Left lung (tissue), 10 donors: Measurements from ENCODE around the gene AMPD3. TPM values are rescaled to one million over a fixed set of nuclear protein-coding genes. Genes with fewer than 3 reads are reported as not detected.

Source experiments
- ATAC-seq: fragments of 200-7000 bp; cut with Tn5 transposase; one replicate; pipeline ENCODE4 v1.9.1; 2020; ENCODE audit warnings: moderate library complexity
- DNase-seq, 4 donors: peaks; one replicate each; pipeline ENCODE4 v3.0.0-alpha.2; 2013 to 2020
- H3K27ac ChIP-seq, 2 donors: fragments of 200-600 bp; sonication (generic) in 1 of 2; one replicate each; pipeline versions ENCODE4 v1.5.0 to v1.8.0; 2020 to 2021
- H3K27me3 ChIP-seq, 2 donors: fragments of 200-600 bp; sonication (generic) in 1 of 2; one replicate each; pipeline versions ENCODE4 v1.5.0 to v1.8.0; 2020 to 2021
- H3K36me3 ChIP-seq, 2 donors: fragments of 200-600 bp; sonication (generic) in 1 of 2; one replicate each; pipeline versions ENCODE4 v1.5.0 to v1.8.0; 2020 to 2021
- H3K4me1 ChIP-seq, 2 donors: fragments of 200-600 bp; one replicate each; pipeline ENCODE4 v1.8.0; 2021
- H3K4me3 ChIP-seq, 2 donors: fragments of 200-600 bp; sonication (generic) in 1 of 2; one replicate each; pipeline versions ENCODE4 v1.5.0 to v1.8.0; 2020 to 2021; ENCODE audit warnings: mild to moderate bottlenecking in 1 of 2
- H3K9me3 ChIP-seq, 2 donors: fragments of 200-600 bp; sonication (generic) in 1 of 2; one replicate each; pipeline versions ENCODE4 v1.5.0 to v1.8.0; 2020 to 2021
- CTCF ChIP-seq, 2 donors: fragments of 200-600 bp; sonication (generic) in 1 of 2; IDR thresholded peaks; one replicate each; pipeline versions ENCODE4 v1.5.0 to v1.8.0; 2021; ENCODE audit warnings: antibody characterized with exemption in 2 of 2
- intact Hi-C, 2 donors: fragments of 100-400 bp; cut with DNase I; formaldehyde crosslinking; loops; one replicate each; pipeline versions ENCODE4 v1.11.2 to v1.14.2; 2022
- polyA plus RNA-seq, 6 donors: library from polyadenylated mRNA; unstranded; fragments of 120-200 nt; gene quantifications; one replicate each; pipeline ENCODE4 v1.2.1, GENCODE V29; 2013; ENCODE audit not compliant: insufficient read length in 6 of 6
- total RNA-seq, 2 donors: library from RNA; stranded (reverse); fragmentation: NEBNext Ultra II Directional; extraction: Animal tissue kit (Norgen Biotek cat#: 25700); gene quantifications; one replicate each; pipeline ENCODE4 v1.2.1, GENCODE V29; 2021
- donor health status: DM: no; HTN: yes; CAD: no.
- donor health status: DM: no; HTN: no; CAD: no.

AMPD3 gene
- total and polyA plus RNA-seq, 8 donors: 6.6 to 28.8 (median 8.1) TPM

GRCh38 chr11:10551290-10551592, 96.2 kb downstream of the AMPD3 start:
- intact Hi-C loops: no loop called here
- TF ChIP-seq CTCF (IDR thresholded peaks at IDR 0.05): no peak
- H3K4me3 ChIP-seq: no peak overlapping the region

GRCh38 chr11:10551845-10552352, 96.8 kb downstream of the AMPD3 start:
- no peak overlapping the region for H3K27ac ChIP-seq
- DNase-seq (no peak), ATAC-seq (no peak)
- H3K27me3 ChIP-seq: no peaks in the 10 kb centered on the region
- no peaks in the 10 kb centered on the region for H3K4me1 ChIP-seq
- H3K36me3 ChIP-seq: no peaks in the 10 kb centered on the region
- TF ChIP-seq CTCF (IDR thresholded peaks at IDR 0.05): no peak
- intact Hi-C loops: no loop called here
- no peak overlapping the region for H3K4me3 ChIP-seq
- H3K9me3 ChIP-seq: peaks cover 0 to 5% of the 10 kb centered on the region in 2 donors

More at GRCh38 chr11:10551290-10551592, 96.2 kb downstream of the AMPD3 start:
- Histone ChIP-seq H3K36me3 (no peaks in the 10 kb centered on the region), H3K27me3 (no peaks in the 10 kb centered on the region), H3K27ac (no peak overlapping the region), H3K9me3 (peaks cover 0 to 5% of the 10 kb centered on the region in 2 donors), H3K4me1 (no peaks in the 10 kb centered on the region)
- no peak for ATAC-seq
- no peak for DNase-seq

- peaks cover 0 to 5% of the 10 kb centered on the region in 2 donors for H3K9me3 ChIP-seq
- DNase-seq (no peak), ATAC-seq (no peak)
- H3K27ac ChIP-seq: no peak overlapping the region
- H3K27me3 ChIP-seq: no peaks in the 10 kb centered on the region
- H3K4me3 ChIP-seq: no peak overlapping the region
- intact Hi-C loops: no loop called here
- H3K4me1 ChIP-seq: no peaks in the 10 kb centered on the region
- TF ChIP-seq CTCF (IDR thresholded peaks at IDR 0.05): no peak
- no peaks in the 10 kb centered on the region for H3K36me3 ChIP-seq
Observed at GRCh38 chr11:10556590-10556989, 101.5 kb downstream of the AMPD3 start.

Other genes with a start within 250 kb of the AMPD3 start
- 10 to 100 TPM; 25.7 to 34.0 TPM for gene SBF2, start 161.0 kb upstream of the AMPD3 start, total RNA-seq
- 10 to 100 TPM; 43.5 to 62.6 (median 61.1) TPM for gene SBF2, start 161.0 kb upstream of the AMPD3 start, polyA plus RNA-seq
- 10 to 100 TPM in 1 of 2 donors, 1 to 10 TPM in 1; 7.3 to 51.4 TPM for gene ADM, start 150.2 kb upstream of the AMPD3 start, total RNA-seq
- gene ADM, start 150.2 kb upstream of the AMPD3 start, polyA plus RNA-seq: 10 to 100 TPM in 5 of 6 donors, 1 to 10 TPM in 1; 9.7 to 23.3 (median 12.0) TPM
- gene RNF141, start 85.9 kb downstream of the AMPD3 start, total RNA-seq: 10 to 100 TPM; 46.7 to 74.7 TPM
- 10 to 100 TPM; 30.4 to 38.3 (median 33.4) TPM for gene RNF141, start 85.9 kb downstream of the AMPD3 start, polyA plus RNA-seq
- 10 to 100 TPM; 40.5 to 90.1 TPM for gene LYVE1, start 113.4 kb downstream of the AMPD3 start, total RNA-seq
- gene LYVE1, start 113.4 kb downstream of the AMPD3 start, polyA plus RNA-seq: 100 to 1,000 TPM; 147 to 219 (median 173) TPM
- 10 to 100 TPM; 17.0 to 17.5 TPM for gene IRAG1, start 238.5 kb downstream of the AMPD3 start, total RNA-seq
- gene IRAG1, start 238.5 kb downstream of the AMPD3 start, polyA plus RNA-seq: 10 to 100 TPM; 11.4 to 17.8 (median 16.4) TPM